Measurements from ENCODE around the gene ERF.

ERF gene

GRCh38 chr19:42206871-42207755 lies 47.8 kb downstream of the ERF start:
- no peak for DNase-seq

- no peak for DNase-seq
Measured at GRCh38 chr19:42204664-42205063, 50.3 kb downstream of the ERF start.

DNA sequence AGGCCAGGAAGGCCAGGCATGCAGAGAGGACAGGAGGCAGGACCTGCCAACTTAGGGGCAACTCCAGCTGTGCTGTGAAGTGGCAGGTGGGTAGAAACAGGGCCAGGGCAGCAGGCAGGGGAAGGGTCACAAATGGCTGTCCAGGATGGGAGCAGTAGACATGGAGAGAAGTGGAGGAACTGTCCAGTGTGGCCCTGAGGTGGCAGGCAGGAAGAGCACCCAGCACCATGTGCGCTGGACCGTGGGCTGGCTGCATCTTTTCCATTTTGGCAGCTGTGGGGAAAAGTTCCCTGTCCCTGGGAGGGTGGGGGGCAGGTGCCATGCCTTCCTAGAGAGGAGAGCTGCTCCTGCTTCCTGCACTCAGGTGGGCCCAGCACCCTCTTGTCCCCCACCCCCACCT lies 51.2 kb downstream of the ERF start:
- no peak for DNase-seq

- DNase-seq = no peak
Measured at GRCh38 chr19:42202290-42202880, 52.5 kb downstream of the ERF start.

DNA sequence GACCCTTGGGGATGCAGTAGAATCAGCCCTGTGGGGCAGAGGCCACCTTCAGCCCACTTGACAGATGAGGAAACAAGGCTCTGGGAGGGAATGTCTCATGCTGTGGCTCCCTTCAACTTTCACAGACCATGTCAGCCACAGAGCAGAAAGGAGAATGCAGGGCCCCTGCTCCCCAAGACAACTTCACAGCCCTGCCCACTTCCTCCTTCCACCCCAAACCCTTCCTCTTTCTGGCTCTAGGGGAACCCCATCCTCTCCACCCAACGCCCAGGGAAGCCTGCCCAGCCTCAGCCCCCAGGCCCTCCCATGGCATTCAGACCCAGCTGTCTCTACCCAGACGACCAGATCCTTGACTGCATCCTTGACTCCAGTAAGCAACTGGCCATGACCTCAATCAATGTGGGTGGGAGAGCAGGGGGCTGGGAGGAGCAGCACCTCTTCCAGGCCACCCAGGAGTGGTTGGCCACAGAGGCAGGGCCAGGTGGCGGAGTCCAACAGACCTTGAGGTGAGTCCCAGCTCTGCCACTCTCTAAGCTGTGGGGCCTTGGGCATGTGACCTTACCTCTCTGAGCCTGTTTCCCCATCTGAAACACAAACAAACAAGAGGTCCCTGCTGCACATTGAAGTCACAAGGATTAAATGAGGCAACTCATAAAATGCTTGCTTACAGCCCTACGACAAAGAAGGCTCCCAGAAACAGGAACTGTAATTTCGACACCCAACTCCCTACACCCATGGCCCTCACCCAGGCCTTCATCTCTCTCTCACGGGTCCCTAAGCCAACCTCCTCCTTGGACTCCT lies 53.2 kb downstream of the ERF start:
- peak; percentile 62 for DNase-seq

- no peak for DNase-seq
Measured at GRCh38 chr19:42200116-42200715, 54.7 kb downstream of the ERF start.

GRCh38 chr19:42199440-42200115 lies 55.4 kb downstream of the ERF start:
- peak; percentile 75 for DNase-seq

GRCh38 chr19:42198676-42199439 lies 56.1 kb downstream of the ERF start:
- peak; percentile 66 for DNase-seq

Measured in stimulated activated CD4-positive, alpha-beta T cell treated with anti-CD3 and anti-CD28 coated beads, Interleukin-15, amount 100 ng/mL, for 24 hours (primary cell).